Hepatocyte (in vitro differentiated cells): Measurements from ENCODE around the gene KIF17.

Experiments
- EZH2 ChIP-seq: fragments of 200-600 bp; sonication (generic); IDR thresholded peaks from 2 replicates; pipeline ENCODE4 v1.6.1; 2016; ENCODE audit warnings: antibody characterized with exemption, mild to moderate bottlenecking, borderline replicate concordance
- TF ChIP-seq, protein P1 (sequence below): fragments of 200-600 bp; sonication (generic); IDR thresholded peaks from 2 replicates; pipeline ENCODE4 v1.5.1; 2016; ENCODE audit warnings: antibody characterized with exemption, mild to moderate bottlenecking; ENCODE audit not compliant: poor library complexity

GRCh38 chr1:20630729-20631128, 87.1 kb downstream of the KIF17 start:
- TF ChIP-seq, protein P1, sequence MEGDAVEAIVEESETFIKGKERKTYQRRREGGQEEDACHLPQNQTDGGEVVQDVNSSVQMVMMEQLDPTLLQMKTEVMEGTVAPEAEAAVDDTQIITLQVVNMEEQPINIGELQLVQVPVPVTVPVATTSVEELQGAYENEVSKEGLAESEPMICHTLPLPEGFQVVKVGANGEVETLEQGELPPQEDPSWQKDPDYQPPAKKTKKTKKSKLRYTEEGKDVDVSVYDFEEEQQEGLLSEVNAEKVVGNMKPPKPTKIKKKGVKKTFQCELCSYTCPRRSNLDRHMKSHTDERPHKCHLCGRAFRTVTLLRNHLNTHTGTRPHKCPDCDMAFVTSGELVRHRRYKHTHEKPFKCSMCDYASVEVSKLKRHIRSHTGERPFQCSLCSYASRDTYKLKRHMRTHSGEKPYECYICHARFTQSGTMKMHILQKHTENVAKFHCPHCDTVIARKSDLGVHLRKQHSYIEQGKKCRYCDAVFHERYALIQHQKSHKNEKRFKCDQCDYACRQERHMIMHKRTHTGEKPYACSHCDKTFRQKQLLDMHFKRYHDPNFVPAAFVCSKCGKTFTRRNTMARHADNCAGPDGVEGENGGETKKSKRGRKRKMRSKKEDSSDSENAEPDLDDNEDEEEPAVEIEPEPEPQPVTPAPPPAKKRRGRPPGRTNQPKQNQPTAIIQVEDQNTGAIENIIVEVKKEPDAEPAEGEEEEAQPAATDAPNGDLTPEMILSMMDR, result no peak
- TF ChIP-seq EZH2, result no peak
